ENCODE data around the gene ABCA4. TPM values are rescaled to one million over a fixed set of nuclear protein-coding genes. Genes with fewer than 3 reads are reported as not detected.

The ABCA4 gene
- total and polyA plus RNA-seq, 8 donors = 0.83 to 2.7 (median 1.6) TPM

GRCh38 chr1:93980320-93981273, 140.4 kb downstream of the ABCA4 start:
- ATAC-seq = no peak
- intact Hi-C loops (cut with DNase I) = no loop called here
- Histone ChIP-seq H3K27ac (peak overlapping the region in 1 of 2 donors; percentile 30), H3K27me3 (no peaks in the 10 kb centered on the region), H3K9me3 (no peaks in the 10 kb centered on the region), H3K4me3 (no peak overlapping the region), H3K4me1 (no peaks in the 10 kb centered on the region), H3K36me3 (no peaks in the 10 kb centered on the region)
- no peak for DNase-seq
- peak in 1 of 2 donors; percentile 10 for TF ChIP-seq CTCF (IDR thresholded peaks at IDR 0.05)

DNA sequence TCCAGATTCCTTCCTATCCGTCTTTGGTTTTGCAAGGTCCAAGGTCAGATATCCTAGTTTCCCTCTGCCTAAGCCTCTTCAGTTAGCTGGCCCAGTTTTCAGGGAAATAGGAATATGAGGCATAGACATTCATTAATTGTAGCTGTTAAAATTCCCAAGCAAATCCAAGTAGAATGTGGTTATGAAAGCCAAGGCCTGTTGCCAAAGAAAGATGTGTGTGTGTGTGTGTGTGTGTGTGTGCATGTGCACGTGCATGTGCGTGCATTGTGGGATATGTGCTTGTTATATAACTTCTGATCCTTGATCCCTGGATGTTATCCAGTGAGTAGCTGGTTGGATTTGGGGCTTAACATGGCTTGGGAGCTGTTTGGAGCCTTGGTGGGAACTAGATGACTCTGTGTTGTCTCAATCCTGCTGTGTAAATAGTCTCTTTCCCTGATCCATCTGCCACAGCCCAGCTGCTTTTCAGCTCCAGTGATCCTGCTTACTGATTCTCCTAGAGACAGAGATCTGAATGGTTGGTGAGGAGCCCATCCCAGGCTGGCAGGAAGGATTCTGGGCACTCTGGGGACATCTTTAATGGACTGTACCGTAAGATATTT, 141.1 kb downstream of the ABCA4 start:
- no peak for TF ChIP-seq CTCF (IDR thresholded peaks at IDR 0.05)
- Histone ChIP-seq H3K27me3 (no peaks in the 10 kb centered on the region), H3K4me1 (no peaks in the 10 kb centered on the region), H3K27ac (peak overlapping the region in 1 of 2 donors; percentile 30), H3K4me3 (no peak overlapping the region), H3K9me3 (no peaks in the 10 kb centered on the region), H3K36me3 (no peaks in the 10 kb centered on the region)
- DNase-seq (peak in 2 of 4 donors; percentile 67 to 68), ATAC-seq (peak; percentile 48)
- intact Hi-C loops (cut with DNase I) = no loop called here

DNA sequence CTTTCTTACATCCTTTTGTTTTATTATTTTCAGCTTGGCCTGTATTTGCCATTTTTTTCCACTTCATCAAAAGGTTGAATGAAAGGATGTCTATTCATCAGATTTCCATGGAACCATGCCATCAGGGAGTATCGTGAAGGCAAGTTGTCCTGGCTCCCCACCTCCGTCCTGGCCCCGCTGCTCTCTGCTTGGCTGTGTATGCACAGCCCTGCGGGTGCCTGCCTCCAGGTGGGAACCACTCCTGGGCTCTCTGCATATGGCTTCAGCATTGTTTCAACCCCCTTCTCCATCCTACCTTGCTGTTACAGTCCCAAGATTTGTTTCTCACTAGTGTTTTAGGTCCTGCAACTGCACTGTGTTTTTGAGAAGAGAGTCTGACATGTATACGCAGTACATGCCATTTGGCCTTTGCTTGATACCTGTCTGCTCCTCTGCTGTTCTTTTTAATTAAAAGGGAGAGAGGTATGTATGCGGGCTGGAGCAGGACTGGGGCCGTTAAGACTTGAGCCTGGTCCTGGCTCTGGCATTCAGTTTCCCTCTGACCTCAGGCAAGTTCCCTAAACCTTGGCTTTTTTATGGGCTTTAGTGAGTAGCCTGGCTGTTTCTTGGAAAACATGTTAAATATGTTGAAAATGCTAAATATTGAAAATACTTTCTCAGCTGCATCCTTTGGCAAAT, 141.8 kb downstream of the ABCA4 start:
- Histone ChIP-seq H3K9me3 (no peaks in the 10 kb centered on the region), H3K36me3 (no peaks in the 10 kb centered on the region), H3K27me3 (no peaks in the 10 kb centered on the region), H3K4me1 (no peaks in the 10 kb centered on the region), H3K4me3 (no peak overlapping the region), H3K27ac (peak overlapping the region in 1 of 2 donors; percentile 19)
- no peak for ATAC-seq
- TF ChIP-seq CTCF (IDR thresholded peaks at IDR 0.05) = no peak
- DNase-seq = no peak
- intact Hi-C loops (cut with DNase I) = no loop called here

DNA sequence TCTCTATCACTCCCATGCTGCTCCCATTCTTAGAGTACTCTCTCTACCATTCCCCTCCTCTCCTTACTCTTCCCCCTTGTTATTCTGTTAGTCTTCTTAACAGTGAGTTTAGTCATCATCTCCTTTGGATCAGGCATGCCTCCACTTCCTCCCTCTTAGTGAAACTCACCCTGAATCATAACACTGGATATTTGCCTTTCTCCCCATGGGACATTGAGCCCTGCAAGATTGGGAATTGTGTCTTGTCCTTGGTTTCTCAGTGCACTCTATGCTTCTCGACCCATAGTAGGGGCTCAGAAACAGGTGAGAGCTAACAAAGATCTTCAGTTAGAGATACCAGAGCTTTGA, 143.4 kb downstream of the ABCA4 start:
- Histone ChIP-seq H3K36me3 (no peaks in the 10 kb centered on the region), H3K9me3 (no peaks in the 10 kb centered on the region), H3K4me1 (no peaks in the 10 kb centered on the region), H3K27me3 (no peaks in the 10 kb centered on the region), H3K4me3 (no peak overlapping the region), H3K27ac (no peak overlapping the region)
- intact Hi-C loops (cut with DNase I) = no loop called here
- no peak for DNase-seq
- TF ChIP-seq CTCF (IDR thresholded peaks at IDR 0.05) = no peak
- no peak for ATAC-seq

Data from left lung (tissue), 10 donors.